Kidney (tissue), 14 donors: ENCODE data around the gene INKA2. TPM values are rescaled to one million over a fixed set of nuclear protein-coding genes. Genes with fewer than 3 reads are reported as not detected.

Experiments used
- DNase-seq, 5 donors: peaks; one replicate each; pipeline ENCODE4 v3.0.0-alpha.2; 2013 to 2020
- FAIRE-seq: peaks from 2 replicates; lab custom pipeline; 2012; peaks lifted over from hg19 to GRCh38; lab: Jason Lieb, UNC
- H3K27ac ChIP-seq, 2 donors: one replicate each; pipeline ENCODE4 v1.7.0; 2013; ENCODE audit warnings: low read depth in 2 of 2, low read length in 2 of 2, inconsistent platforms in 1 of 2
- H3K27me3 ChIP-seq: one replicate; pipeline ENCODE4 v1.7.1; 2013; ENCODE audit warnings: low read length, inconsistent platforms; ENCODE audit not compliant: control insufficient read depth, insufficient read depth
- H3K36me3 ChIP-seq, 3 donors: one replicate each; pipeline versions ENCODE4 v1.7.0 to v1.7.1; 2013; ENCODE audit warnings: low read length in 3 of 3, control low read depth in 1 of 3, inconsistent platforms in 1 of 3; ENCODE audit not compliant: insufficient read depth in 3 of 3, control insufficient read depth in 2 of 3
- H3K4me1 ChIP-seq, 3 donors: one replicate each; pipeline versions ENCODE4 v1.7.0 to v1.7.1; 2013; ENCODE audit warnings: low read length in 3 of 3, inconsistent platforms in 1 of 3, low read depth in 1 of 3; ENCODE audit not compliant: control insufficient read depth in 2 of 3, insufficient read depth in 2 of 3
- H3K4me3 ChIP-seq, 3 donors: one replicate each; pipeline versions ENCODE4 v1.7.0 to v1.8.1; 2013; ENCODE audit warnings: low read length in 3 of 3, control low read depth in 1 of 3, inconsistent platforms in 1 of 3
- H3K9ac ChIP-seq, 3 donors: one replicate each; pipeline versions ENCODE4 v1.7.0 to v1.7.1; 2013; ENCODE audit warnings: low read length in 3 of 3, control low read depth in 1 of 3, inconsistent platforms in 1 of 3
- H3K9me3 ChIP-seq, 3 donors: one replicate each; pipeline versions ENCODE4 v1.7.0 to v1.7.1; 2013; ENCODE audit warnings: low read length in 3 of 3, control low read depth in 1 of 3, inconsistent platforms in 1 of 3; ENCODE audit not compliant: control insufficient read depth in 2 of 3, insufficient read depth in 1 of 3
- CTCF ChIP-seq: IDR thresholded peaks from 3 replicates; pipeline ENCODE4 v1.5.1; 2012; ENCODE audit warnings: mild to moderate bottlenecking, moderate library complexity, borderline replicate concordance; ENCODE audit not compliant: insufficient read depth; ENCODE audit errors: extremely low read depth
- intact Hi-C: fragments of 100-400 bp; cut with DNase I; formaldehyde crosslinking; loops from one replicate; pipeline ENCODE4 v1.11.1; 2022
- polyA plus RNA-seq: library from polyadenylated mRNA; stranded (reverse); fragments of 350-450 nt; fragmentation: Illumina TruSeq; extraction: RNeasy Lipid Tissue Mini Kit (QIAGEN cat#74804); gene quantifications from one replicate; pipeline ENCODE4 v1.2.3, GENCODE V29; 2014; ENCODE audit warnings: low read depth, low replicate concordance; ENCODE audit not compliant: insufficient read depth
- total RNA-seq: library from RNA; stranded (reverse); fragmentation: NEBNext Ultra II Directional; extraction: Animal tissue kit (Norgen Biotek cat#: 25700); gene quantifications from one replicate; pipeline ENCODE4 v1.2.1, GENCODE V29; 2021
- donor health status: control.
- donor health status: control.
- donor health status: control.
- donor health status: control.
- donor health status: control.
- donor health status: DM: yes; HTN: yes; CAD: no.
- donor health status: Normal renal cell carcinoma (clear cell type).

INKA2 gene
- total and polyA plus RNA-seq, 2 donors from 2014 or later, result 3.5 to 5.6 TPM

- DNase-seq, result no peak
- intact Hi-C loops, result loop anchor here (10.0 kb wide), 2 partner anchors 237 to 267 kb away; no protein-coding TSS in a partner anchor
- no peak for FAIRE-seq
- H3K9me3 ChIP-seq, result no peaks in the 10 kb centered on the region
- no peak overlapping the region for H3K27ac ChIP-seq
- no peak overlapping the region for H3K9ac ChIP-seq
- H3K27me3 ChIP-seq, result no peaks in the 10 kb centered on the region
- H3K4me3 ChIP-seq, result no peak overlapping the region
- peaks cover 3 to 8% (median 7%) of the 10 kb centered on the region in 3 donors for H3K4me1 ChIP-seq
- TF ChIP-seq CTCF, result no peak
- H3K36me3 ChIP-seq, result no peaks in the 10 kb centered on the region
Observed at GRCh38 chr1:111751906-111752575, 12.8 kb upstream of the INKA2 start.

GRCh38 chr1:111750856-111751255 is 11.7 kb upstream of the INKA2 start:
- intact Hi-C loops, result loop anchor here (10.0 kb wide), 2 partner anchors 236 to 266 kb away; no protein-coding TSS in a partner anchor
- DNase-seq, result no peak
- Histone ChIP-seq H3K27me3 (no peaks in the 10 kb centered on the region), H3K27ac (no peak overlapping the region), H3K4me1 (peaks cover 0 to 6% (median 3%) of the 10 kb centered on the region in 3 donors), H3K36me3 (no peaks in the 10 kb centered on the region), H3K9me3 (no peaks in the 10 kb centered on the region), H3K4me3 (no peak overlapping the region), H3K9ac (no peak overlapping the region)
- TF ChIP-seq CTCF, result no peak
- no peak for FAIRE-seq

- no peak for FAIRE-seq
- intact Hi-C loops, result loop anchor here (10.0 kb wide), 2 partner anchors 235 to 265 kb away; no protein-coding TSS in a partner anchor
- Histone ChIP-seq H3K36me3 (no peaks in the 10 kb centered on the region), H3K9ac (no peak overlapping the region), H3K27me3 (no peaks in the 10 kb centered on the region), H3K9me3 (no peaks in the 10 kb centered on the region), H3K4me3 (no peak overlapping the region), H3K4me1 (peaks cover 0 to 1% (median under 1%) of the 10 kb centered on the region in 3 donors), H3K27ac (no peak overlapping the region)
- no peak for DNase-seq
- TF ChIP-seq CTCF, result no peak
Observed at GRCh38 chr1:111749628-111750027, 10.4 kb upstream of the INKA2 start.
